ENCODE results near the gene ZEB2. TPM values are rescaled to one million over a fixed set of nuclear protein-coding genes. Genes with fewer than 3 reads are reported as not detected.

The ZEB2 gene
- total RNA-seq, 8 experiments from 2014 or later = 25.8 to 80.4 (median 52.3) TPM

DNA sequence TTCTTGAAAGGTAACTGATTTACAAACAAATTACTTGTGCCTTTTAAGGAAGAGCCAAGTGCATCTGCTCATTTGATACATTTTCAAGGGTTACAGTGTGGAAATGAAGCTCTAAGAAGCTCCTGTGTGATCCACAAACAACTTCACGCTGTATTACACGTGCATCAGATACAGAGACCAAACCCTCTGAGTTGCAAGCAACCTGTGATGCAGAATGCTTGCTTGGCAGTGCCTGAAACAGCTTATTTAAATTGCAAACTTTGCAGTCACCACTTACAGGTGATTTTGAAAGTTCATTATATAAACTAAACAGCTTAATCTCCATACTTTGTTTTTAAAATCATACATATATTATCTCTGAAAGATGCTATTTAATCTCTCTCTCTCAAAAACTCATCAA lies 50.1 kb downstream of the ZEB2 start:
- no peak for ATAC-seq (replicated peaks in 6 of 8)
- WGBS, 10 experiments = 19 to 86% (median 31%) methylated on average over 1 to 2 of the region's 2 CpGs; no CpG with 5 or more reads in 2 of the 10 experiments
- H3K4me3 ChIP-seq = no peak overlapping the region
- in situ Hi-C loops (cut with MboI; ENCODE audit: low pct_unique_long_range_greater_than_20kb in 2 of 9, low sequenced_read_pairs in 9 of 9, unreplicated experiment in 9 of 9) = no loop called here
- no peak overlapping the region for H3K27ac ChIP-seq
- H3K4me1 ChIP-seq (replicated peaks in 1 of 2) = peaks cover 55 to 57% of the 10 kb centered on the region in 2 donors

DNA sequence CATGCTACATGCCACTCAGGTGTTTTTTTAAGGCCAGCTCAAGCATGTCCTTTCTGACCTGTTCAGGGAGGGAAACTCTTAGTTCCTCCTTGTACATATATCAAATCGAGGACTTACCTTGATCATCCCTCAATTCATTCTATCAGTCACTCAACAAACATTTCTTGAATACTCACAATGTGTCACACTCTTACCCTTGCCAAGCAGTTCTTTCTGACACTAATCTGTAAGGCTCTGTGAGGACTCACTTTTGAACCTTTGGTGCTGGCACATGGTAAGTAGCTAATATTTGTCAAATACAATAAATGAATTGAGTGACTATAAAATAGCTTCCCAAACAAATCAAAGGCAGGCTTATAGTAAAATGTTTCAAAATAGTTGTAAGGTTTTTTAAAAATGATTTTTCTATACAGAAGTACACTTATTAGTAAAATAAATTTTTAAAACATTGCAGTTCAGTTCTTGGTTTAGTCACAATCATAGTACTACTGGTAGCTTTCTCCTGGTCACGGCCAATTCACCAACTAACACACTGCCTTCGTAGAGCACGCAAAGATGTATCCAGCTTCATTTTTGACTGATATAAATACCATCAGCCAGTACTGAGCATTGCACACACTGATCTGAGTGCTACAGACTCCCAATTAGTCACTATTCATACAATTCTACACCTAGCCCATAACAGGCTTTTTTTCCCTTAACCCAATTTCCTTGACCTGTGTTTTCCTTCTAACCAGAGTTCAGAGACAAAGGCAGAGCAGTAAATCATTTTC lies 50.9 kb downstream of the ZEB2 start:
- in situ Hi-C loops (cut with MboI; ENCODE audit: low pct_unique_long_range_greater_than_20kb in 2 of 9, low sequenced_read_pairs in 9 of 9, unreplicated experiment in 9 of 9) = no loop called here
- H3K4me1 ChIP-seq (replicated peaks in 1 of 2) = peaks cover 55% of the 10 kb centered on the region in 2 donors
- no peak overlapping the region for H3K27ac ChIP-seq
- ATAC-seq (replicated peaks in 6 of 8) = peak in 2 of 8 experiments; percentile 16 to 24
- 0 to 80% (median 53%) methylated on average over 1 to 4 of the region's 4 CpGs for WGBS, 10 experiments
- no peak overlapping the region for H3K4me3 ChIP-seq

GRCh38 chr2:144467502-144468137 lies 52.3 kb downstream of the ZEB2 start:
- in situ Hi-C loops (cut with MboI; ENCODE audit: low pct_unique_long_range_greater_than_20kb in 2 of 9, low sequenced_read_pairs in 9 of 9, unreplicated experiment in 9 of 9) = no loop called here
- 9 to 88% (median 48%) methylated on average over 2 to 4 of the region's 4 CpGs; no CpG with 5 or more reads in 2 of the 10 experiments for WGBS, 10 experiments
- H3K4me3 ChIP-seq = no peak overlapping the region
- peak in 5 of 8 experiments; percentile 33 to 57 (median 50) for ATAC-seq (replicated peaks in 6 of 8)
- no peak overlapping the region for H3K27ac ChIP-seq
- peaks cover 55 to 56% of the 10 kb centered on the region in 2 donors for H3K4me1 ChIP-seq (replicated peaks in 1 of 2)

DNA sequence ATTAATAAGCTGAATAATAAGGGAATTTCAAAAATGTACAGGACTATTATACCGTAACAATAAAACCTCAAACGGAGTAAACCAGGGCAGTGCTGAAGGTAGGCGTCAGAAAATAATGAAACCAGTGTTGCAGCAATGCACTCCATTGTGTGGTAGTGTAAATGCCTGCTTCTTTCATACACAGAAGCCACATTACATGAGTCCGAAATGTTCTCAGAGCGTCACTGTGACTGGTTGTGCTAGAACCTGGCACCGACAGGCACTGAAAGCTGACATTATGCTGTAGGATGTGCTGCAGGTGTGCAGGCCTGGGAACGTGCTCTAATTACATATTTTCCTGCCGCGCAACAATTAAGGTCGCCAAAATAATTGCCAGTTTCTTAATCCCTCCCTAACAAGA lies 53.3 kb downstream of the ZEB2 start:
- WGBS, 10 experiments = 50 to 98% (median 79%) methylated on average over 2 to 8 of the region's 10 CpGs; no CpG with 5 or more reads in 2 of the 10 experiments
- in situ Hi-C loops (cut with MboI; ENCODE audit: low pct_unique_long_range_greater_than_20kb in 2 of 9, low sequenced_read_pairs in 9 of 9, unreplicated experiment in 9 of 9) = no loop called here
- no peak overlapping the region for H3K27ac ChIP-seq
- H3K4me1 ChIP-seq (replicated peaks in 1 of 2) = peaks cover 64 to 65% of the 10 kb centered on the region in 2 donors
- ATAC-seq (replicated peaks in 6 of 8) = peak in 1 of 8 experiments; percentile 43
- no peak overlapping the region for H3K4me3 ChIP-seq

DNA sequence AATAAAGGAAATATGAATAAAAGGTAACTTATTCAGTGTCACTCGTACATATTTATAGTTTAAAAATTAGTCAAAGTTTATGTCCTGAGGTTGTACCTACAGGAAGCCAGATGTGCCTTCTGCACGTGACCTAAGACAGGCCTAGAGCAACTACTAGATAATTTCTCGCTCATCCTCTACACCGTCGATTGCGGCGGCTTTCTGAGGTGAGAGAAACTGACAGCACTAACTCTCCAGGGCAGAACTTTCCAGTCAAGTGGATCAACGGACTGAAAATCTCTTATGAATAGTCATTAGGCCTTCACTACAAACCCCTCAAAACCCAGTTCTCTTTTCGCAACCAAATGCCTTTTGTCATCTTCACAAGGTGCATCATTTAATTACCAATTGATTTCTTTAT lies 54.2 kb downstream of the ZEB2 start:
- no peak for ATAC-seq (replicated peaks in 6 of 8)
- Histone ChIP-seq H3K4me3 (no peak overlapping the region), H3K27ac (no peak overlapping the region), H3K4me1 (replicated peaks in 1 of 2) (peaks cover 66% of the 10 kb centered on the region in 2 donors)
- WGBS, 10 experiments = 79 to 100% (median 98%) methylated on average over 2 to 9 of the region's 9 CpGs; no CpG with 5 or more reads in 1 of the 10 experiments
- in situ Hi-C loops (cut with MboI; ENCODE audit: low pct_unique_long_range_greater_than_20kb in 2 of 9, low sequenced_read_pairs in 9 of 9, unreplicated experiment in 9 of 9) = no loop called here

- Histone ChIP-seq H3K4me3 (no peak overlapping the region), H3K4me1 (replicated peaks in 1 of 2) (peaks cover 66% of the 10 kb centered on the region in 2 donors), H3K27ac (no peak overlapping the region)
- 61 to 100% (median 100%) methylated on average over 1 to 5 of the region's 5 CpGs; no CpG with 5 or more reads in 1 of the 10 experiments for WGBS, 10 experiments
- in situ Hi-C loops (cut with MboI; ENCODE audit: low pct_unique_long_range_greater_than_20kb in 2 of 9, low sequenced_read_pairs in 9 of 9, unreplicated experiment in 9 of 9) = no loop called here
- no peak for ATAC-seq (replicated peaks in 6 of 8)
Measured at GRCh38 chr2:144464730-144465129, 55.2 kb downstream of the ZEB2 start.

DNA sequence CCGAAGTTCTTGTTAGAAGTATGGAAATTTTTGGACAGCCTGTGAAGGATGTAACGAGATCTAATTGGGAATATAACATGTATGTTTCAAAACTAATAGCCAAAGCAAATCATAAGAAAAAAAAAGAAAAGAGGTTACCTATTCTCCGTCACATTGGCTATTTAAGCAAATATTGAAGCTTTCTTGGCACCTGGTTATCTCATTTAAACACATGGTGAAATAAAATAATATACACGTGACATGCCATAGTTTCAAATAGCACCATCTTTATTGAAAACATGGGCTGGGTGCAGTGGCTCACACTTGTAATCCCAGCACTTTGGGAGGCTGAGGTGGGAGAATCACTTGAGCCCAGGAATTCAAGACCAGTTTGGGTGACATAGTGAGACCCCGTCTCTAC lies 56.7 kb downstream of the ZEB2 start:
- in situ Hi-C loops (cut with MboI; ENCODE audit: low pct_unique_long_range_greater_than_20kb in 2 of 9, low sequenced_read_pairs in 9 of 9, unreplicated experiment in 9 of 9) = no loop called here
- peaks cover 69% of the 10 kb centered on the region in 2 donors for H3K4me1 ChIP-seq (replicated peaks in 1 of 2)
- no peak for ATAC-seq (replicated peaks in 6 of 8)

GRCh38 chr2:144462266-144462665 lies 57.7 kb downstream of the ZEB2 start:
- Histone ChIP-seq H3K4me1 (replicated peaks in 1 of 2) (peaks cover 60 to 62% of the 10 kb centered on the region in 2 donors), H3K4me3 (no peak overlapping the region), H3K27ac (peak overlapping the region in 1 of 2 donors; percentile 27)
- no peak for ATAC-seq (replicated peaks in 6 of 8)
- in situ Hi-C loops (cut with MboI; ENCODE audit: low pct_unique_long_range_greater_than_20kb in 2 of 9, low sequenced_read_pairs in 9 of 9, unreplicated experiment in 9 of 9) = no loop called here
- 35 to 95% (median 84%) methylated on average over 3 to 6 of the region's 6 CpGs for WGBS, 10 experiments

More for the DNA sequence above, 56.7 kb downstream of the ZEB2 start:
- Histone ChIP-seq H3K27ac (no peak overlapping the region), H3K4me3 (no peak overlapping the region)
- 86 to 100% (median 95%) methylated on average over 1 to 5 of the region's 5 CpGs for WGBS, 10 experiments

- Histone ChIP-seq H3K4me3 (no peak overlapping the region), H3K4me1 (replicated peaks in 1 of 2) (peaks cover 54 to 57% of the 10 kb centered on the region in 2 donors), H3K27ac (peak overlapping the region; percentile 38 to 58)
- peak in 6 of 8 experiments; percentile 21 to 99 (median 98) for ATAC-seq (replicated peaks in 6 of 8)
- 0 to 81% (median 33%) methylated on average over 1 to 8 of the region's 9 CpGs; no CpG with 5 or more reads in 1 of the 10 experiments for WGBS, 10 experiments
- in situ Hi-C loops (cut with MboI; ENCODE audit: low pct_unique_long_range_greater_than_20kb in 2 of 9, low sequenced_read_pairs in 9 of 9, unreplicated experiment in 9 of 9) = no loop called here
Measured at GRCh38 chr2:144461308-144461766, 58.6 kb downstream of the ZEB2 start.

DNA sequence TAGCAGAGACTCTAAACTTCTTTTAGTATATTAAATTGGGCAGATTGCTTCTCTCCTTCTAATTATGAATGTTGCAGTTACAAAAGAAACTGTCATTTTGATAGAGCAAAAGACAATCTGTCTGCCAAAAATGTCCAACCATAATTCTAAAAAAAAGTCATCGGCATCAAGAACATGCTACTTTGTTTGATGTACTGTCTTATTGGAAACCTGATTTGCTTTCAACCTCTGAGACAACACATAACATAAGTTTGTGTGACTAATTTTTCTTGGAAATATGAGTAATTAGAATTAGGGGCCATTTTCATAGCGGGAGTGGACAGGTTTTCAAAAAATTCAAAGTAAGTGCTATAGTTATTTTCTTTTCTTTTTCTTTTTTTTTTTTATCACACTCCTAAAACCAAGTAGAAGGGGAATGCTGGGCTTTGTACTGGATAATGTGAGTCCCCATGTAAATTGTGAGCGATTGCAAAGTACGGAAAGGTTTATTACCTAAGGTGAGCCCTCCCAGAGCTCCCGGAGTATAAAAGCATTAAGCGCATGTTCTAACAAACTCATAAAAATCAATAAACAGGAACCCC lies 59.1 kb downstream of the ZEB2 start:
- 9 to 97% (median 86%) methylated on average over 1 to 6 of the region's 6 CpGs; no CpG with 5 or more reads in 1 of the 10 experiments for WGBS, 10 experiments
- in situ Hi-C loops (cut with MboI; ENCODE audit: low pct_unique_long_range_greater_than_20kb in 2 of 9, low sequenced_read_pairs in 9 of 9, unreplicated experiment in 9 of 9) = no loop called here
- peaks cover 53 to 55% of the 10 kb centered on the region in 2 donors for H3K4me1 ChIP-seq (replicated peaks in 1 of 2)
- H3K27ac ChIP-seq = peak overlapping the region; percentile 38 to 58
- no peak for ATAC-seq (replicated peaks in 6 of 8)
- no peak overlapping the region for H3K4me3 ChIP-seq

DNA sequence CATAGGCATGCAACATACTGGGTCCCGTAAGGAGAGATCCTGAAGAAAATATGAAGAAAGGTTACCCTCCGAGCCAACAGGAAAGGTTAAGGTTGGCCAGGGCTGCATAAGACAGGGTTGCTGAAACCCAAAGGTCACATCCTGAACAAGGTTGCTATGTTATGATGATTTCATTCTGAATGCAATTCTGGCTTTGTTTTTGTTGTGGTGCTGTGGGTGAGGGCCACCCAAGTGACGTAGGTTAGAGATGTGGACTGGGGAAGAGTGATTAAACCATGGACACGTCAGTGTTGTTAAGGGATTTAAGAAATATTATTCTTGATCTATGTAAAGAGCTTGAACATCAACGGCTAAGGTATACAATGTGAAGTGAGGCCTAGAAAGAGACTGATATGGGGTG lies 60.0 kb downstream of the ZEB2 start:
- Histone ChIP-seq H3K27ac (no peak overlapping the region), H3K4me1 (replicated peaks in 1 of 2) (peaks cover 57 to 62% of the 10 kb centered on the region in 2 donors), H3K4me3 (no peak overlapping the region)
- in situ Hi-C loops (cut with MboI; ENCODE audit: low pct_unique_long_range_greater_than_20kb in 2 of 9, low sequenced_read_pairs in 9 of 9, unreplicated experiment in 9 of 9) = loop anchor here in 1 of 9 experiments (10.0 kb wide), 1 partner anchor 55 kb away; no protein-coding TSS in a partner anchor
- WGBS, 10 experiments = 50 to 92% (median 75%) methylated on average over 1 to 5 of the region's 5 CpGs
- ATAC-seq (replicated peaks in 6 of 8) = peak in 2 of 8 experiments; percentile 39 to 45

- WGBS, 10 experiments = 0 to 100% (median 60%) methylated on average over 1 to 3 of the region's 3 CpGs; no CpG with 5 or more reads in 1 of the 10 experiments
- in situ Hi-C loops (cut with MboI; ENCODE audit: low pct_unique_long_range_greater_than_20kb in 2 of 9, low sequenced_read_pairs in 9 of 9, unreplicated experiment in 9 of 9) = loop anchor here in 1 of 9 experiments (10.0 kb wide), 1 partner anchor 56 kb away; no protein-coding TSS in a partner anchor
- H3K4me1 ChIP-seq (replicated peaks in 1 of 2) = peaks cover 63 to 69% of the 10 kb centered on the region in 2 donors
- no peak for ATAC-seq (replicated peaks in 6 of 8)
- no peak overlapping the region for H3K4me3 ChIP-seq
- H3K27ac ChIP-seq = no peak overlapping the region
Measured at GRCh38 chr2:144459286-144459685, 60.6 kb downstream of the ZEB2 start.

- Histone ChIP-seq H3K4me1 (replicated peaks in 1 of 2) (peaks cover 69 to 76% of the 10 kb centered on the region in 2 donors), H3K4me3 (no peak overlapping the region), H3K27ac (no peak overlapping the region)
- 53 to 100% (median 89%) methylated on average over 1 to 3 of the region's 3 CpGs for WGBS, 10 experiments
- in situ Hi-C loops (cut with MboI; ENCODE audit: low pct_unique_long_range_greater_than_20kb in 2 of 9, low sequenced_read_pairs in 9 of 9, unreplicated experiment in 9 of 9) = loop anchor here in 1 of 9 experiments (10.0 kb wide), 1 partner anchor 56 kb away; no protein-coding TSS in a partner anchor
- ATAC-seq (replicated peaks in 6 of 8) = no peak
Measured at GRCh38 chr2:144458541-144458940, 61.4 kb downstream of the ZEB2 start.

All from motor neuron (in vitro differentiated cells).